Ascending aorta (tissue), 2 donors: Measurements from ENCODE around the gene EEF2. TPM values are rescaled to one million over a fixed set of nuclear protein-coding genes. Genes with fewer than 3 reads are reported as not detected.

Experiments used
- DNase-seq, 2 donors: peaks; one replicate each; pipeline ENCODE4 v3.0.0-alpha.2; 2019; ENCODE audit warnings: low spot score in 2 of 2
- H3K27ac ChIP-seq, 2 donors: fragments of 200-600 bp; sonication (generic); one replicate each; pipeline ENCODE4 v1.5.1; 2016 to 2017; ENCODE audit warnings: mild to moderate bottlenecking in 1 of 2
- H3K27me3 ChIP-seq: fragments of 200-600 bp; sonication (generic); one replicate; pipeline ENCODE4 v1.5.1; 2017
- H3K36me3 ChIP-seq, 2 donors: fragments of 200-600 bp; sonication (generic); one replicate each; pipeline ENCODE4 v1.5.1; 2016
- H3K4me1 ChIP-seq, 2 donors: fragments of 200-600 bp; sonication (generic); one replicate each; pipeline ENCODE4 v1.5.1; 2016 to 2017; ENCODE audit warnings: mild to moderate bottlenecking in 1 of 2
- H3K4me3 ChIP-seq, 2 donors: fragments of 200-600 bp; sonication (generic); one replicate each; pipeline ENCODE4 v1.5.1; 2016 to 2017; ENCODE audit warnings: mild to moderate bottlenecking in 1 of 2
- H3K9me3 ChIP-seq, 2 donors: fragments of 200-600 bp; sonication (generic); one replicate each; pipeline ENCODE4 v1.5.1; 2016
- CTCF ChIP-seq, 3 experiments: fragments of 200-600 bp in 2 of 3; fragments of 450-650 bp in 1 of 3; sonication (generic) in 2 of 3; IDR thresholded peaks; one replicate each; pipeline ENCODE4 v1.5.1; 2016 to 2019; ENCODE audit warnings: antibody characterized with exemption in 3 of 3, mild to moderate bottlenecking in 1 of 3, moderate library complexity in 1 of 3
- intact Hi-C: fragments of 100-400 bp; cut with DNase I; formaldehyde crosslinking; loops from one replicate; pipeline ENCODE4 v1.15.1; 2023
- total RNA-seq: library from RNA; depleted of rRNA; stranded (reverse); fragments of >200 nt; gene quantifications from one replicate; pipeline ENCODE4 v1.1.0, GENCODE V29; 2016

EEF2 gene
- 1,544 TPM for total RNA-seq

GRCh38 chr19:3984908-3985642, at the start of gene EEF2:
Gene EEF2 (minus strand): TSS chr19:3985463. CDS start chr19:3985380, 83 bp downstream.
- intact Hi-C loops = loop anchor here (1.0 to 5.0 kb wide), 4 partner anchors 14 to 197 kb away; partner anchors contain the start of genes ANKRD24, DAPK3, MAP2K2 and PIAS4
- peaks cover 8 to 27% of the 10 kb centered on the region in 2 donors for H3K4me1 ChIP-seq

GRCh38 chr19:4034048-4035017, 49.1 kb upstream of the EEF2 start:
- H3K27me3 ChIP-seq = no peaks in the 10 kb centered on the region
- no peak overlapping the region for H3K27ac ChIP-seq
- peaks cover 52 to 65% of the 10 kb centered on the region in 2 donors for H3K36me3 ChIP-seq
- no peaks in the 10 kb centered on the region for H3K4me1 ChIP-seq
- DNase-seq = no peak
- no peak overlapping the region for H3K4me3 ChIP-seq
- intact Hi-C loops = no loop called here
- no peaks in the 10 kb centered on the region for H3K9me3 ChIP-seq
- TF ChIP-seq CTCF (IDR thresholded peaks at IDR 0.05) = no peak

More at GRCh38 chr19:3984908-3985642, at the start of gene EEF2:
- Histone ChIP-seq H3K27ac (peak within 1 kb of the TSS; percentile 98), H3K9me3 (no peaks in the 10 kb centered on the region), H3K4me3 (peak within 1 kb of the TSS; percentile 89 to 96), H3K36me3 (peaks cover 41 to 43% of the 10 kb centered on the region in 2 donors), H3K27me3 (no peaks in the 10 kb centered on the region)
- peak in 1 of 2 donors; percentile 92 for DNase-seq
- TF ChIP-seq CTCF (IDR thresholded peaks at IDR 0.05) = no peak

GRCh38 chr19:4033028-4033956, 48.0 kb upstream of the EEF2 start:
- peaks cover 56 to 72% of the 10 kb centered on the region in 2 donors for H3K36me3 ChIP-seq

GRCh38 chr19:4032436-4032835, 47.2 kb upstream of the EEF2 start:
- H3K9me3 ChIP-seq = no peaks in the 10 kb centered on the region

More at GRCh38 chr19:4033028-4033956, 48.0 kb upstream of the EEF2 start:
- intact Hi-C loops = no loop called here
- H3K27ac ChIP-seq = no peak overlapping the region
- H3K9me3 ChIP-seq = no peaks in the 10 kb centered on the region
- TF ChIP-seq CTCF (IDR thresholded peaks at IDR 0.05) = no peak
- no peak overlapping the region for H3K4me3 ChIP-seq
- no peaks in the 10 kb centered on the region for H3K27me3 ChIP-seq
- no peaks in the 10 kb centered on the region for H3K4me1 ChIP-seq
- no peak for DNase-seq

More at GRCh38 chr19:4032436-4032835, 47.2 kb upstream of the EEF2 start:
- Histone ChIP-seq H3K4me1 (no peaks in the 10 kb centered on the region), H3K27me3 (no peaks in the 10 kb centered on the region), H3K36me3 (peaks cover 55 to 72% of the 10 kb centered on the region in 2 donors), H3K4me3 (no peak overlapping the region), H3K27ac (no peak overlapping the region)
- no peak for TF ChIP-seq CTCF (IDR thresholded peaks at IDR 0.05)
- intact Hi-C loops = no loop called here
- DNase-seq = no peak
